ENCODE results near the gene SEMA4A.
"Not testable (repeated sequence)": the region's sequence is repeated elsewhere in the genome, so short reads cannot be mapped to it uniquely, and the experiment has no call there.

The SEMA4A gene

GRCh38 chr1:156162430-156163037, 9.1 kb downstream of the SEMA4A start:
- no peak for DNase-seq

- no peak for DNase-seq
Observed at GRCh38 chr1:156163712-156164111, 10.3 kb downstream of the SEMA4A start.

- DNase-seq = no peak
Observed at GRCh38 chr1:156164125-156164831, 10.9 kb downstream of the SEMA4A start.

DNA sequence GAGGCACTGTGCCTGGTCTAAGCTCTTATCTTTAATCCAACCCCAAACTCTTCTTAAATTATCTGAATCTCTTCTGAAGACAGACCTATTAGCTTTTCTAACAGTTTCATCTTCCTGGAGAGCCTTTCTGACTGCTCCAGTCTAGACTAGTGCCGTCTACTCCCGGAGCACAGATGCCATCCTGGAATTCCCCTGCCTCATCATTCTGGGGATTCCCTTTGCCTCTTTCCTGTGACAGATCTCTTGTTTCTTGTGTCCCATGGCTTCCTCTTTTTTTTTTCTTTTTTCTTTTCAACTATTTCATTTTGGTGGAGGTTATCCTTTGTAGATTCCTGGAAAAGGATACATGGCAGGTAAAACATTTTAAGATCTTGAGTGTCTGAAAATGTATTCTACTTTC, 11.7 kb downstream of the SEMA4A start:
- DNase-seq = no peak

DNA sequence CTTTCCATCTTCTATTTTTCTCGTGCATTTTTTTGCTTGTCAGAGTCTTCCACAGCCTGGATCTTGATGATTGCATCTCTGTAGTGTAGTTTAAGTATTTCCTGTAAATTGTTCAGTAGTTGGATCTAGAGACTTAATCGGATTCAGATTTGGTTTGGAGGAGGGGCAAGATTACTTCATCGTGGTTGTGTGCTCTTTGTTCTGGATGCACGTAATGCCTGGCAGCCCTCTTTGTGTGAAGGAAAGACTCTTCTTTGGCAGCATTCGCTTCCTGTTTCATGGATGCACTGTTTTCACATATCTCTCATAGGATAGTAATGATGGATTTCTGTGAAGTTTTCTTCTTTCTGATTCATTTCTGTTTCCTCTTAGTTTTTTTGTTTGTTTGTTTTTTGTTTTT, 14.2 kb downstream of the SEMA4A start:
- peak; percentile 66 for DNase-seq

- DNase-seq = no peak
Observed at GRCh38 chr1:156172696-156173470, 19.5 kb downstream of the SEMA4A start.

GRCh38 chr1:156176610-156177210, 23.3 kb downstream of the SEMA4A start:
- DNase-seq = no peak

- no peak for DNase-seq
Observed at GRCh38 chr1:156177919-156178654, 24.7 kb downstream of the SEMA4A start.

GRCh38 chr1:156180471-156180870, 27.1 kb downstream of the SEMA4A start:
- DNase-seq = no peak

DNA sequence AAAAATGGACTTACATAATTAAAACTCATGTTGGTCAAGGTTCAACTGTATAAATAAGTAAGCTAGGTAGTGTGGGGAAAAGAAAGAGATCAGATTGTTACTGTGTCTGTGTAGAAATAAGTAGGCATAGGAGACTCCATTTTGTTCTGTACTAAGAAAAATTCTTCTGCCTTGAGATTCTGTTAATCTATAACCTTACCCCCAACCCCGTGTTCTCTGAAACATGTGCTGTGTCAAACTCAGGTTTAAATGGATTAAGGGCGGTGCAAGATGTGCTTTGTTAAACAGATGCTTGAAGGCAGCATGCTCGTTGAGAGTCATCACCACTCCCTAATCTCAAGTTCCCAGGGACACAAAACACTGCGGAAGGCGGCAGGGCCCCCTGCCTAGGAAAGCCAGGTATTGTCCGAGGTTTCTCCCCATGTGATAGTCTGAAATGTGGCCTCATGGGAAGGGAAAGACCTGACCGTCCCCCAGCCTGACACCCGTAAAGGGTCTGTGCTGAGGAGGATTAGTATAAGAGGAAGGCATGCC, 28.1 kb downstream of the SEMA4A start:
- not testable (repeated sequence) for DNase-seq

- DNase-seq = not testable (repeated sequence)
Observed at GRCh38 chr1:156182010-156182779, 28.8 kb downstream of the SEMA4A start.

DNA sequence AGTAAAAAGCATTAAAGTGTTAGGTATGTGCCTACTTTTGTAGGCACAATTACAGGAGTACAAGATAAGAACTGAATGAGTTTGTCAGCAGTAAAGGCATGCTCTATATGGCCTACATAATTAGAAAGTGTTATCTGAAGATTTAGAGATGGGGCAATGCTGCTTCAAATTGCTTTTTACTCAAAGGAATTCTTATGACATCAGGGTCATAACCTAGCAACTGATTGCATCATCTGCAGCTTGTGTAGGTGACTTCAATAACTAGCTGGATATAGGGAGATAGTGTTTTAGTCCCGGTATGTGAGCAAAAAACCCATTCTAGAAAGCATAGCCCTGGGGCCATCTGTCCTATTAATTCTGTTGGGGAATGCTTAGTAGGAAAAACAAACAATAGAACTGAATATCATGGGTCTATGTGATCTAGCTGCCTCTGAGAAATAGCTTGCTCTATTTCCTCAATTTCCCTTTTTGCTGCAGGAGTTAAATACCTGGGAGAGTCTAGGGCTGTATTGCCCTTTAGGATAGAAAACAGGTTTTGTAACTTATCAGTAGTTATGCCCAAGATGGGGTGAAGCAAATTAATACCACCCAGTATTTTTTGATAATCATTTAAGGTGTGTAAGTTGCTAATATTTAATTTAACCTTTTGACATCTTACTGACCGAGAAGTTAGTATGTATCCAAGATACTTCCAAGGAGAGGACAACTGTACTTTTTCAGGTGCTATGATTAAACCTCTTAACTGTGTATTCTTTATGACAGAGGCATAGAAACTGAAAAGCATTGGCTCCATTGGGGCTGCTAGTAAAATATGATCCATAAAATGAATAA, 33.2 kb downstream of the SEMA4A start:
- DNase-seq = not testable (repeated sequence)

GRCh38 chr1:156190265-156190664, 36.9 kb downstream of the SEMA4A start:
- not testable (repeated sequence) for DNase-seq

GRCh38 chr1:156191292-156191964, 38.0 kb downstream of the SEMA4A start:
- no peak for DNase-seq

DNA sequence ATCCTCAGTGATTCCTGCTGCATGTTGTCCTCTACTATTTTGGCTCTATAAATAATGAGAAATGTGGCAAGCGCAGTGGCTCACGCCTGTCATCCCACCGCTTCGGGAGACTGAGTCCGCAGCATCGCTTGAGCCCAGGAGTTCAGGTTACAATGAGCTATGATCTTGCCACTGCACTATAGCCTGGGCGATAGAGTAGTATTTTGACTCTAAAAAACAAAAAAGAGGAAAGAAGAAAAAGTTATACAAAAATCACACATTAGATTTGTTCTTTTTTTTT, 39.8 kb downstream of the SEMA4A start:
- DNase-seq = no peak

DNA sequence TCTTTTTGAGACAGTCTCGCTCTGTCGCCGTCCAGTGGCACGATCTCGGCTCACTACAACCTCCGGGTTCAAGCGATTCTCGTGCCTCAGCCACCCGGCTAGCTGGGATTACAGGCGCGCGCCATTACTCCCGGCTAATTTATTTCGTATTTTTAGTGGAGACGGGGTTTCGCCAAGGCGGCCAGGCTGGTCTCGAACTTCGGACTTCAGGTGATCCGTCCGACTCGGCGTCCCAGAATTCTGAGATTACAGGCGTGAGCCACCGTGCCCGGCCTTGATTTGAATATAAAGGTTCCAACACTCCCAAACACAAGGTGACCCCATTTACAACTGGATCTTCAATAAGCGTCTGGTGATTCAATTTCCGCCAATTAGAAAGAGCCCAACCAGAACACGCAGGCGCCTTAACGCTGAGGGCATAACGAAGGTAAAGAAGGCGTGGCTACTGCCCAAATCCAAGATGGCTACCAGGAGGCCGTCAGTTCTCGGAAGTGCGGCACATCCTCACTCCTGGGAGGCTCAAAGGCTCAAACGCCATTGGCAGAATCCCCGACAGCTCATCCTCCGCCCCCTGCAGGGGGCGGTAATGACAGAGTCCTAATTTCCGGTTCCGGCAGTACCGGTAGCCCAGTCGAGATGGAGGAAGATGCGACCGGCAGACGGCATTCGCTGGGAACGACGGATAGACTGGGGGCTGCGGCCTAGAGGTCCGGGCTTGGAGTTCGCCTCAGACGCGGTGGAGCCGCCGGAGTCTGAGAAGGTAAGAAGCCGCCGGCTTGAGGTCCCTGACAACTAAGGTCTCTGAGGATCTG, 40.3 kb downstream of the SEMA4A start, which contains the start of gene SLC25A44:
Gene SLC25A44, plus strand, starts transcription at position 617 of the 812 bp plus-strand sequence. CDS start 5,744 bp downstream, outside the sequence.
- peak; percentile 100 for DNase-seq

- DNase-seq = no peak
Observed at GRCh38 chr1:156194300-156194652, 40.9 kb downstream of the SEMA4A start.

DNA sequence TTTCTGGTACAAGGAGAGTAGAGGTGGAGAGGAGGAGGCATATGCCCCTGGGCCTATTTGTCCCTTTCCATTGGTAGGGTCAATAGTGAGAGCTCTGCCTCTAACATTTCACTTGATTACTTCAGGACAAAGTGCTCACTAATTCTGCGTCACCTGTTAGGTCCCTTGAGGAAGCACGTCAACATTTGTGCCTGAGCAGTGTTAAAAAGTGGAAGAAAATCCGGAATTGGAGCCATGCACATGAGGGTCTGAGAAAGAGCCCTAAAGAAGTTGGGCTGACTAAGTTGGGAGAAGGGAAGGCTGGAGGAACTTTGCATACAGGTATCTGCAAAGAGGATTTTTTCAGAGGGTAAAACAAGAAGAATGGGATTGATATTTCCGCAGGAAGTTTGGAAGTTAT, 42.5 kb downstream of the SEMA4A start:
- DNase-seq = no peak

DNA sequence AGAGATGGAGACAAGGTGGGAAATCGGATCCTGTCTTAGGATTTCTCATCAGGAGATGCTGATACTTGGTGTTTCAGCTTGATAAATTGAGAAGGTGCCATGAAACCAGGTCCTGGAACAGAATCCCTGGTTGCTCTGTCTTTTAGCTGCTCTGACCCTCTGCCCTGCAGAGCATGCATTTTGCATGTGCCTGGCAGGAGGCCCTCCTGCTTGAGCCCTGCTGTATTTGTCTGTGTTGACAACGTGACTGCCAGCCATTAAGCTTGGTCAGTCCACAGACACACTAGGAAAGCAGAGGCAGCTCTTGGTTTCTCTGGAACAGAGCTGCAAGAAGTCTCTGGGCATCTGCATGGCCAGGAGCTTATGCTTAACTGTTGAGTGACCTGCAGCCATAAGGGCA, 43.1 kb downstream of the SEMA4A start:
- no peak for DNase-seq

All from DMS153 (cell line).